Measurements from ENCODE around the gene APLF.
A peak's percentile ranks its signal among the peaks of the same experiment; 100 is the strongest.
"Not testable (repeated sequence)": the region's sequence is repeated elsewhere in the genome, so short reads cannot be mapped to it uniquely, and the experiment has no call there.

Gene APLF

DNA sequence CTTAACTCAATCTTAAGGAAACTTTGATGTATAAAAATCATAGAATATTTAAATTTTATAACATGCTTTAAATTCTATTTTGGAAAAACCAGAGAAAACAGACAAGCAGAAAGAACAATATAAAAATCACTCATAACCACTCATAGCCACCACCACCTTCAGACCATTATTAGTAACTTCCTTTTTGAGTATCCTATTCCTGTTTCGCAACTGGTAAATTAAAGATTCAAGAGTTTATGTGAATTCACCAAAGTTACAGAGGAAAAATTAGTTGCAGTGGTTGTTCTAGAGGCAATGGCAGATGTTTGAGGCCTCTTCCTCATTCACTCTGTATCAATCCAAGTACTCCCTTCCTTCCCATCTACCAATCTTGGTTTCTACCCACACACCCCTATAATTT lies 126.7 kb downstream of the APLF start:
- FAIRE-seq: no peak

DNA sequence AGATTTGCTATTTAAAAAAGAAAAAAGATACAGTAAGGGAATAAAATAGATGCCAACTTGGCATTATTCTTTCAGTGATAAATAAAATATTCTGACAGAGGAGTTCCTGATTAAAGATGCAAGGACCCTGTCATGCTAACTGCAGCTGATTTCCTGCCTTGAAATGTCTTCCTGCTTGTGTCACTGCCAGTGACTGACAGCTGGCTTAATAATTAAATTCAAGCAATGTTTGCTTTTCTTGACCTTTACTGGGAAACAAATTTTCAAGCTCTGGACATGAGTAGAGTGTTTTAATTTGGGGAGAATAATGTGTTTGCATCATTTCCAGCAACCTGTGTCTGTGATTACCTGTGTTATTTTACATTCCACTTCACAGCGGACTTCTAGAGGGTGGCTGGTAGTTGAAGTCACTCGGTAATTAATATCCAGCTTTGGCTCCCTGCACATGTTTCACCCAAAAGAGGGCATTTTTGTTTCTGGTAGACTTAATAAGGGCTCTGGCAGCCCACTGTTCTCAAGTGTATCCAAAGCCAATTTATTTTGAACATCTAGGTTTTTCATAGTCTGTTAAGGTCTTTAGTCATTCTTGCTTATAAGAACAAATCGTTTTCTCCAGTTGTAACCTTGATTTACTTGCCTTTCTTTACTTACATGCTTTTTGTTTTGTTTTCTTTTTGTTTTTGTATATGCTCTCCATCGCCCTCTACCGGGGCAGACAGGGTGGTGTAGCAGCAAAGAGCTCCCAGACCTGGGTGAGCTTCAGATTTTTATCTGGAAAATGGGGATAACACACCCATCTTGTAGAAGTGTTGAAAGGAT lies 127.5 kb downstream of the APLF start:
- FAIRE-seq: peak; percentile 84

DNA sequence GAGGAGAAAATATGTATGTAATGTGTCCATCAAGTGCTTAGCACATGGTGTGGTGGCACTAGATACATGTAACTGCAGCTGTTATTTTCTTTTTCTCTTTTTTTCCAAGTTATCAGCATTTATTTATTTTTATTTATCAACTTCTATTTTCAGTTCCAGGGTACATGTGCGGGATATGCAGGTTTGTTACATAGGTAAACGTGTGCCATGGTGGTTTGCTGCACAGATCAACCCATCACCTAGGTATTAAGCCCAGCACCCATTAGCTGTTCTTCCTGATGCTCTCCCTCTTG lies 128.1 kb downstream of the APLF start:
- FAIRE-seq: not testable (repeated sequence)

DNA sequence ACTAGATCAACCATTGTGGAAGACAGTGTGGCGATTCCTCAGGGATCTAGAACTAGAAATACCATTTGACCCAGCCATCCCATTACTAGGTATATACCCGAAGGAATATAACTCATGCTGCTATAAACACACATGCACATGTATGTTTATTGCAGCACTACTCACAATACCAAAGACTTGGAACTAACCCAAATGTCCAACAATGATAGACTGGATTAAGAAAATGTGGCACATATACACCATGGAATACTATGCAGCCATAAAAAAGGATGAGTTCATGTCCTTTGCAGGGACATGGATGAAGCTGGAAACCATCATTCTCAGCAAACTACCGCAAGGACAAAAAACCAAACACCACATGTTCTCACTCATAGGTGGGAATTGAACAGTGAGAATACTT lies 133.1 kb downstream of the APLF start:
- FAIRE-seq: not testable (repeated sequence)

DNA sequence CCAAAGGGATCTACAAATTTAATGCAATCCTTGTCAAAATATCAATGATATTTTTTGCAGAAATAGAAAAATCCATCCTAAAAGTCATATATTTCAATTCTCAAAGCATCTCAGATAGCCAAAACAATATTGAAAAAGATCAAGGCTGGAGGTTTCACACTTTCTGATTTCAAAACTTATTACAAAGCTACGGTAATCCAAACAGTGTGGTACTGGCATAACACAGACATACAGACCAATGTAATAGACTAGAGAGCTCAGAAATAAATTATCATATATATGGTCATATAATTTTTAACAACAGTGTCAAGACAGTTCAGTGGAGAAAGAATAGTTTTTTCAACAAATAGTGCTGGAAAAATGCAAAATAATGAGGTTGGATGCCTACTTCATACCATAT lies 135.7 kb downstream of the APLF start:
- FAIRE-seq: no peak

DNA sequence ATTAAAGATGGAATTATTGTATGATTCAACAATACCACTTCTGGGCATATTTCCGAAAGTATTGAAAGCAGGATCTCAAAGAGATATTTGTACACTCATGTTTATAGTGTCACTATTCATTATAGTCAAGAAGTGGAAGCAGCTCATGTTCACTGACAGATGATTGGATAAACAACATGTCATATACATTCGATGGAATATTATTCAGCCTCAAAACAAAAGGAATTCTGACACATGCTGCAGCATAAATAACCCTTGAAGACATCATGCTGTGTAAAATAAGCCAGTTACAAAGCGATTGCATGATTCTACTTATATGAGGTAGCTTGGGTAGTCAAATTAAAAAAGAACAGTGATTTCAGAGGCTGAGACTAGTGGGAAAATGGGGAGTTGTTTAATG lies 136.7 kb downstream of the APLF start:
- no peak for FAIRE-seq

DNA sequence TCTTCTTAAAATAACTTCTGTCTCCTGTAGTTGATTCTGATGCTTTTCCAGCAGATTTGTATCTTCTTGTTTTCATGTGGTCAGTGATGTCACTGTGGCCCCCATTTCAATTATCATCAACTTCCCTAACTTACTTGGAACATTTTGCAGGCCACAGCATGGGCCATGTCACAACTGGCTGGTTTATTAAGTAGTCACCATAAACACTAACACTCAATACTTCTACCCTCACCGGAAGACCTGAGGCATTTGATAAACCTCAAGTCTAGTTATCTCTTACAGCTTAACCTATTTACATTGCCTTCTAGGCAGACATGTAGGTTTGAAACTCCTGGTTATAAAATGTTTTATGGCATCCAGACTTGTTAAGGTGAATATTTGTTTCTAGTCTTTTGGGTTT lies 138.6 kb downstream of the APLF start:
- no peak for FAIRE-seq

DNA sequence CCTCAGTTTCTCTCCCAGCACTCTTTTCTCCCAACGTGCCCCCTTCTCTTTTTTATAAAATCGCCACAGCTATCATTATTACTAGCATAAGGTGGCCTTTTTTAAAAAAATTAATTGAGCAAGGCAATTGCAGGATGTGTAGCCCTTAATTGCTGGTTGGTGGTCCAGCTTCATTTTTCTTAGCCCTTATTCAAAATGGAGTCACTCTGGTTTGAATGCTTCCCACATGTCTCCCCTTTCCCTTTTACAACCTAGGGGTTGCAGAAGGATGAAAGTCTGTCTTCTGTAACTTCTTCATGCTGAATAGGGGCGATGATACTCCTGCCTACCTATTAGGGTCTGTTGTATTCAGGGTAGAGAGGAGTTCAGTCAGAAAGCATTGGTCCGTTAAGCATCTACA lies 139.4 kb downstream of the APLF start:
- FAIRE-seq: no peak

DNA sequence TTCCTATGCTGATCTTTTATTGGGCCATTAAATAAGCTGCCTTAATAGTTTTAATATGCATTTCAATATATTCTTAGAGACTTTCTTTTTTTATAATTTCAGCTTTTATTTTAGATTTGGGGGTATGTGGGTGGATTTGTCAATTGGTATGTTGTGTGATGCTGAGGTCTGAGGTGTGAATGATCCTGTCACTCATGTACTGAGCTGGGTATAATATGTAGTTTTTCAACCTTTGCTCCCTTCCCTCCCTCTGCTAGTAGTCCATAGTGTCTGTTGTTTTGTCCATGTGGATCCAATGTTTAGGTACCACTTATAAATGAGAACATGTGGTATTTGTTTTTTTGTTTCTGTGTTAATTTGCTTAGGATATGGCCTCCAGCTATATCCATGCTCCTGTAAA lies 140.5 kb downstream of the APLF start:
- FAIRE-seq: no peak

DNA sequence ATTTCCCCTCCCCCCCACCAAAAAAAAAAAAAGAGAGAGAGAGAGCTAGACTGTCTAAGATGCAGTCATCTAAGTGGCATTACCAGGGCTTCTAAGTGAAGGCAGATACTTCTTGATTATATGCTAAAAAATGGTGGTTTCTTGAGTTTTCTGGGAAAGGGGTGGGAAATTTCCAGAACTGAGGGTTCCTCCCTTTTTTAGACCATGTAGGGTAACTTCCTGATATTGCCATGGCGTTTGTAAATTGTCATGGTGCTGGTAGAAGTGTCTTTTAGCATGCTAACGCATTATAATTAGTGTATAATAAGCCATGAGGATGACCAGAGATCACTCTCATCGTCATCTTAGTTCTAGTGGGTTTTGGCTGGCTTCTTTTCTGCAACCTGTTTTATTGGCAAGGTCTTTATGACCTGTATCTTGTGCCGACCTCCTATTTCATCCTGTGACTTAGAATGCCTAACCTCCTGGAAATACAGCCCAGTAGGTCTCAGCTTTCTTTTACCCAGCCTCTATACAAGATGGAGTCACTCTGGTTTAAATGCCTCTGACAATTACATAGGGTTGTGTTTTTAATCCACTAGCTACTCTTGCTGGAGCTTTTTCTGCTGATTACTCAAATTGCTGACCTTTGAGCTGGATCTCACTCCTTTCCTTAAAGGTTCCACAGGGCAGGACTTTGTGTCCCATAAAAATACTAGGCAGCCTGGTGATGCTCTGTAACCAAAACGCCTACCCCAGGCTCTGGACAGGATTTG lies 145.6 kb downstream of the APLF start:
- FAIRE-seq: no peak

DNA sequence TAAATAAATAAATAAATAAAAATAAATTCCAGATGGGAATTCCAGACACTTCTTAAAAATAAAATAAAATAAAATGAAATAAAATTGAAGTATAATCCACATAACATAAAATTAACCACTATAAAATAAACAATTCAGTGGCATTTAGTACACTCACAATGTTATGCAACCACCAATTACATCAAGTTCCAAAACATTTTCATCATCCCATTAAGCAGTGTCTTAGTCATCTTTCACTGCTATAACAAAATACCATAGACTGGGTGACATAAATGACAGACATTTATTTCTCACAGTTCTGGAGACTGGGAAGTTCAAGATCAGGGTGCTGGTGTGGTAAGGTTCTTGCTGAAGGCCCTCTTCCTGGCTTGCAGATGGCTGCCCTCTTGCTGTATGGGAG lies 153.4 kb downstream of the APLF start:
- no peak for FAIRE-seq

DNA sequence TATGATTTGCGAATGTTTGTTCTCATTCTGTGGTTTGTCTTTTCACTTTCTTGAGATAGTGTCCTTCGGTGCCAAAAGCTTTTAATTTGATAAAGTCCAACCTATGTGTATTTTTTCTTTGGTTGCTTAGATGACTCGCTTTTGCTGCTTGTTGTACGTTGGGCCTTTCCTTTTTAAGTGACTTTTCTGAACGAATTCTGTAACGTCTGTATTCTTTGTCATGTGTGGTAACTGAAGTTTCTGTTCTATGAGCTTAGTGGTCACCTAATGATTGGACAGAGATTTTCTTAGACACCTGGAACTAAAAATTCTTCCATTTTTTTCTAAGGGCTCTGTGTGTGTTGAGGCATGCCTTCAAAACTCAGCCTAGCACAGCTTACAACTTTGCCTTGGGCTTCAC lies 156.4 kb downstream of the APLF start:
- FAIRE-seq: no peak

DNA sequence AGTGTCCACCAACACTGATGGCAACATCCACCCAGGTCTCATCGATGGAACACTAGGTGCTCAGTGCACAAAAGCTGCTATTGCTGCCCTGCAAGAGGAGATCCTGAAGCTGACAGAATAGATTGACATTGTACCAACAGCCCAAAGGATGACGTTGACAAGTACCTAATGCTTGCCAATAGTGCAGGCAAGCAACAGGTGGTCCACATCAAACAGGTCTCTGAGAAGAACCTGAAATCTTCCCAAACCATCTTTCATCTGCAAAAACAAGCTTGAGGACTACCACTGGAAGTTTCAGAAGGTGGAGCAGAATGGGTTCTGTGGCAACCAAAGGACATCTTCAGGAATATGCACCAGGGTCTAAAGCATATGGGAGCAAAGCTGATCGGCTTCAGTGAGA lies 160.2 kb downstream of the APLF start:
- no peak for FAIRE-seq

Measured in islet of Langerhans (tissue), 1 donor.